DMS53 (cell line): ENCODE measurements around the gene FOXL3.

Experiments used
- DNase-seq: peaks from one replicate; lab custom pipeline; 2025; lab: John Stamatoyannopoulos, UW

The FOXL3 gene

GRCh38 chr7:302054-302992 is 12.4 kb downstream of the FOXL3 start:
- DNase-seq, result no peak

DNA sequence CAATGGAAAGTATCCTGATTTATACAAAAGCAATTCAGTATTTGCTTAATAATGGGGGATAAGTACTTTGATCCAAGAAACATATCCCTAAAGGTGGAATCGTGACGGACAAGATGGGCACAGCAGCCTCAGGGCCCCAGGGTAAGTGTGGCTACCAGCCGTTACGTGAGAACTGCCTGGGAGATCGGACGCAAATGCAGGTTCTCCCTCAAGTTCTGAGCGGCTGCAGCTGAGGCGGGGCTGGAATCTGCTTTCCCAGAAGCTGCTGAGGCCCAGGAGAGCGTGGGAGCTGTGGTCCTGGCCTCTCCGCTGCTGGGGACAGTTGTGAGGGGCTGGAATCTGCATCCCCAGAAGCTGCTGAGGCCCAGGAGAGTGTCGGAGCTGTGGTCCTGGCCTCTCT is 13.5 kb downstream of the FOXL3 start:
- no peak for DNase-seq

DNA sequence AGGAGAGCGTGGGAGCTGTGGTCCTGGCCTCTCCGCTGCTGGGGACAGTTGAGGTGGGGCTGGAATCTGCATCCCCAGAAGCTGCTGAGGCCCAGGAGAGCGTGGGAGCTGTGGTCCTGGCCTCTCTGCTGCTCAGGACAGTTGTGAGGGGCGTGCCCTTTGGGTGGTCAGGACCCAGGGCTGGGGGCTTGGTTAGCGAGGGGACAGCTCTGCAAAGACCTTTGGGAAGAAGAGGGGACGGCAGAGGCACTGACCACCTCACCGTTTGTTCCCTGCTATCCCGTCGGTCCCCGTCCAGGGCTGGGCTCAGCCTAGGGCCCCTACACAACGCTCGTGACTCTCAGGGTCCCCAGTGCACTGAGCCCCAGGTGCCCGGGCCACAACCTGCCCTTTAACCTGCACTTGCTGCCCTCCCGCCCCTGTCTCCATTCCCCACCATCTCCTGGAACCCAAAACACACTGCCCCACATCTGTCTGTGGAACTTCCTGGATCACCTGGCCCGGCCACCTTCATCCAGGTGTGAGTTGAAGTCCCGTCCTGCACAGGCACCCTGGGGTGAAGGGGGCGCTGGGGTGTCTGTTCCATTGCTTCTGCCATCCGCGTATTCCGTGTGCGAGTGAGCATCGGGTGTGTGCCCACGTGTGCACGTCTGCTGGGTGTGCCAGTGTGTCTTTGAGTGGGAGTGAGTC is 14.1 kb downstream of the FOXL3 start:
- DNase-seq, result no peak

DNA sequence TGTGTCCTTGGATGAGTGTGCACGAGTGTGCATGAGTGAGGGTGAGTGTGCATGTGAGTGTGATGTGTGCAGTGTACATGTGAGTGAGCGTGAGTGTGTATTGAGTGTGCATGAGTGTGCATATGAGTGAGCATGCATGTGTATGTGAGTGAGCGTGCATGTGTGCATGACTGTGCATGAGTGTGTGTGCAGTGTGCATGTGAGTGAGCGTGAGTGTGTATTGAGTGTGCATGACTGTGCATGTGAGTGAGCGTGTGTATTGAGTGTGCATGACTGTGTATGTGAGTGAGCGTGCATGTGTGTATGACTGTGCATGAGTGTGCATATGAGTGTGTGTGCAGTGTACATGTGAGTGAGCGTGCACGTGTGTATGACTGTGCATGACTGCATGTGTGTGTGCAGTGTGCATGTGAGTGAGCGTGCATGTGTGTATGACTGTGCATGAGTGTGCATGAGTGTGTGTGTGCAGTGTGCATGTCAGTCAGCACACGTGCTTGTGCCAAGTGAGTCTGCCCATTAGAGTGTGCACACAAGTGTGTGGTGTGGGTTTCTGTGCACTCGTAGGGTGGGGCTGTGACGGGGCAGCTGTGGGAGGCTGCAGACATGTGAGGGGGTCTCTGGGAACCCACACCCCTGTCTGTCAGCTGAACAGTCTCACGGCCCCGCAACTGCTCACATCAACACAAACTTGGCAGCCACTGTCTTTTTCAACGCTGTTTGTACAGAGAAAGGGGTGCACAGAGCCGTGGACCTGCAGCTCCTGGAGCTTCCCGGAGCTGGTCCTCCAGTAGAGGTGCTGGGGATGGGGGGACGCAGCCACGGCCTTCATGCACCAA is 14.8 kb downstream of the FOXL3 start:
- DNase-seq, result no peak

GRCh38 chr7:305410-306151 is 15.6 kb downstream of the FOXL3 start:
- no peak for DNase-seq

- DNase-seq, result no peak
Observed at GRCh38 chr7:307970-308369, 18.0 kb downstream of the FOXL3 start.

GRCh38 chr7:309586-310228 is 19.7 kb downstream of the FOXL3 start:
- DNase-seq, result no peak

DNA sequence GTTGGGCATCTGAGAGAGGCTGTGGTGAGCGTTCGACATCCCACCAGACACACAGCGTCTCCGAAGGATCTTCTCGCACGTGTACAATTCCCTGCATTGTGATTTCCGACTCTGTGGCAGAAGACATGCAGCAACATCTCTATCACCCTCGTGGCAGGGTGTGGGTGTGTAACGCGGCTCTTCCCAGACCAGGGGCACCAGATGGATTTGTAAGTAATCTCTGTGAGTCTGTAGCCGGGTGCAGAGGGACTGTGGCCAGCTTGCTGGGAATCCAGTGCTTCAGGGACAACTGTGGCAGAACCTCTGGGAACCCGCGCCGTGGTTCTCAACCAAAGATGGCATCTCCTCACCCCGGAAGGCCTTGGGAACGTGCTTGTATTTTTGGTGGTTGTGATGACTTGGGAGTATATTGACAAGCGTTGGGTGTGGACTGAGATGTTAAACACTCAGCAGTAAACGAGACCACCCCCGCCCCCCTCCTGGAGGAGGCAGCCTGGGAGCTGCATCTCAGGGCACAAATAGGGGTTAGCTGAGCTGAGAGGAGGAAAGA is 21.2 kb downstream of the FOXL3 start:
- DNase-seq, result no peak

GRCh38 chr7:311796-312195 is 21.8 kb downstream of the FOXL3 start:
- DNase-seq, result no peak

DNA sequence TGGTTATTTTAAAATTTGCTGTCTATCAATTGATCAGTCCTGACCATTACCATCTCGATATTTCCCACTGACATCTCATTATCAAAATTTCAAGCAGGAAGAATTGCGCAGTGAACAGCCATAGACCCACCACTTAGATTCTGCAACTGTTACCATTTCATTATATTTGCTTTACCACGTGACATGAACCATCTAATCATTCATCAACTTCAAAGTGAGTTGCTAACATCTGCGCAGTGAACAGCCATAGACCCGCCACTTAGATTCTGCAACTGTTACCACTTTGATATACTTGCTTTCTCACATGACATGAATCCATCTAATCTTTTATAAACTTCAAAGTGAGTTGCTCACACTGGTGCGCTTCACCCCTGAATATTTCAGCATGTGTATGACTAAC is 22.5 kb downstream of the FOXL3 start:
- no peak for DNase-seq

- no peak for DNase-seq
Observed at GRCh38 chr7:314853-315252, 24.9 kb downstream of the FOXL3 start.

- no peak for DNase-seq
Observed at GRCh38 chr7:315516-316265, 25.7 kb downstream of the FOXL3 start.

DNA sequence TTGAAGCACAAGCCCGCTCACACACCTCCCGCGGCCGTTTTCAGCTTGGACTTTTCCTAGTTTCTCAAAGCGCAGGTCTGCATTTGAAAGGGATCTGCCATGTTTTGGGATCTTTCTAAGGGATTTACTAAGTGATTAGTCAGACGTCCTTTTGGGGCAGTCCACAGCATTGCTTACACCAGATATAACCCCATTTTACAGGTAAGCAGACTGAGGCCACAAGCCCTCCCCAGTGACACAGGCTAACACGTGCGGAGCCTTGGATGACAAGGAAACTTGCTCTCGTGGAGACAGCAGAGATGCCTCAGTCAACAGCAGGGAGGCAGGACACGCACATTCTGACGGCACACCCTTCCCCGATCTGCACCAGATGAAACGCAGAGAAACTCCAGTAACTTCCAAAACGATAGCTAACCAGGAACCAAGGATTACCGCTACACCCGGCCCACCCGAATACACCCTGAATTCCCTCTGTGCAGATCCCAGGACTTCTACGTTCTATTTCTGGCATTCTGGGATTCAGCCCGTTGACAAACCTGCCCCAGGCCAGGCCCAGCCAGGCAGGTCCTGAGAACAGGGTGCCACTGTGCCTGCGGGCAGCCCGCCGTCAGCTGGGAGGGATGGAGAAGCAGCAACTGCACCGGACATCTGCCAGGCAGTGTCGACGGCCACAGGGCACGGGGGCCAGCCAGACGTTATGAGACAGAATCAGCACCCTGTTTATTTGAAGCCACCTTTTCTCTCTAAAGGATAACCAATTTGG is 27.9 kb downstream of the FOXL3 start:
- no peak for DNase-seq

DNA sequence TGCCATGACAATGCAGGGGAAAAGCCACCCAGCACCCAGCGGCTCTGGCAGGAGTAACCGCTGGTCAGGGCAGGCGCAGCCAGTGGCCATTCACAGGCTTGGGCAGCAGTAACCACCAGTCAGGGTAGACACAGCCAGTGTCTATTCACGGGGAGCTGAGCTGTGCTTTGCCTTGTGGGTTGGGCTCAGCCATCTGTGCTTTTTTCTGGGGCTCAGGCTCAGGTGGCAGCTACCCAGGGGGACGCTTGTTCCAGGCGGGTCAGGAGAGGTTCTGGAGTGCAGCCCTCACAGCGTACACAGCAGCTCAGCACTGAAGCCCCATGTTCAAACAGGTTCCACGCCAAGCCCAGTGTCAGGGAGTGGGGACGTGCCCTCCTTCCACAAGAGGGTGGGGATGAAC is 28.5 kb downstream of the FOXL3 start:
- DNase-seq, result no peak

GRCh38 chr7:318878-319661 is 29.1 kb downstream of the FOXL3 start:
- no peak for DNase-seq

DNA sequence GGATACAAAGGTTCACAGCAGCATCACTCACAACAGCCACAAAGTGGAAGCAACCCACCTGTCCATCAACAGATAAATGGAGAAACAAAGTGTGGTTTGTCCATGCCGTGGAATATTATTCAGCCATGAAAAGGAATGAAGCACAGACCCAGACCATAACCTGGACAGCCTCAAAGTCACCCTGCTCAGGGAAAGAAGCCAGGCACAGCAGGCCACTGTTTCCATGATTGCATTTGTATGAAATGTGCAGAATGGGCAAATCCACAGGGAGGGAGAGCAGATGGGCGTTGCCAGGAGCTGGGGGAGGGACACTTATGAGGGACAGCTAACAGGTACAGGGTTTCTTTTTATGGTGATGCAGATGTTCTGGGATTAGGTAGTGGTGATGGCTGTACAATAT is 30.3 kb downstream of the FOXL3 start:
- DNase-seq, result no peak

DNA sequence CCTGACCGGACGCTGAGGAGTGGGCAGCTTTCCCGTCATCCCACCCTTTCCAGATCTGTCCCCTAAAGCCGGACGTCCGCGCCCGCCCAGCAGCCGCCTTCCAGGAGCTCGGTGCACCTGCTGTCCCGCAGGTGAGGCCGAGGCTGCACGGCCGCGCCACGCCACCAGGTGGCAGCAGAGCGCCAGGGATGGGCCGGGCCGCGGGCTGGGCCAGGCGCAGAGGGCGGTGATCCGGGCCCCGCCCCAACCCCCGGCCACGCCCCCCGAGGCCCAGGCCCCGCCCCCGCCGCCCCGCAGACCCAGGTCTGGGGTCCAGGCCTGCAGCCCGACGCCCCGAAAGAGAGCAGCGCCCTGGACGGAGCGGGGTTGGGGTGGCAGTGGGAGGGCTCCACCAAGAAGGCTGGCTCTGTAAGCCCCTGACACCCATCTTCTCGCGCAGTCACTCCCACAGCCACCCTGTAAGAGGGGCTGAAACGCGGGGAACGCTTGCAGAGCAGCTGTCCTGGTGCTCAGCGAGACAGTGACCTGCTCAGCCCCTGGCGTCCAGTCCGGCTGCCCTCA is 32.2 kb downstream of the FOXL3 start:
- peak; percentile 67 for DNase-seq

DNA sequence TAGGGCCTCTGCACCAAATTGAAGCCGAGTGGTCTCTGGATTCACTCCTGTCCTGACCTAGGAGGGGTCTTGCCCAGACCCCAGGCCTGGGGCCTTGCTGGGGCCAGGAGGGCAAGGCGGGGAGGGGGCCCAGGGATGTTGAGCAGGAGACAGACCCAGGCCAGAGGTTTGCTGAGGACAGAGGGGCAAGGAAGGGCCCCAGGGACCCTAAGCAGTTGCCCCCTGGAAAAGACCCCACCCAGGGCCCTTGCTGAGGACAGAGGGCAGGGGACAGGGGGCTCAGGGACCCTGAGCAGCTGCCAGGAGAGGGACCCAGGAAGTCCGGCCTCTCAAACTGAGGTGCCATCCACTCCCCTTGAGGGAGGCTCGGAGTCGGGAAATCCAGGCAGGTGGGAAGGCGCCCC is 32.7 kb downstream of the FOXL3 start:
- no peak for DNase-seq
